Cerebellar nuclear complex (tissue), 1 donor: ENCODE data around the gene STPG4.

ENCODE experiments used
- DNase-seq, 2 experiments: peaks; one replicate each; lab custom pipeline; 2025; lab: John Stamatoyannopoulos, UW

The STPG4 gene

DNA sequence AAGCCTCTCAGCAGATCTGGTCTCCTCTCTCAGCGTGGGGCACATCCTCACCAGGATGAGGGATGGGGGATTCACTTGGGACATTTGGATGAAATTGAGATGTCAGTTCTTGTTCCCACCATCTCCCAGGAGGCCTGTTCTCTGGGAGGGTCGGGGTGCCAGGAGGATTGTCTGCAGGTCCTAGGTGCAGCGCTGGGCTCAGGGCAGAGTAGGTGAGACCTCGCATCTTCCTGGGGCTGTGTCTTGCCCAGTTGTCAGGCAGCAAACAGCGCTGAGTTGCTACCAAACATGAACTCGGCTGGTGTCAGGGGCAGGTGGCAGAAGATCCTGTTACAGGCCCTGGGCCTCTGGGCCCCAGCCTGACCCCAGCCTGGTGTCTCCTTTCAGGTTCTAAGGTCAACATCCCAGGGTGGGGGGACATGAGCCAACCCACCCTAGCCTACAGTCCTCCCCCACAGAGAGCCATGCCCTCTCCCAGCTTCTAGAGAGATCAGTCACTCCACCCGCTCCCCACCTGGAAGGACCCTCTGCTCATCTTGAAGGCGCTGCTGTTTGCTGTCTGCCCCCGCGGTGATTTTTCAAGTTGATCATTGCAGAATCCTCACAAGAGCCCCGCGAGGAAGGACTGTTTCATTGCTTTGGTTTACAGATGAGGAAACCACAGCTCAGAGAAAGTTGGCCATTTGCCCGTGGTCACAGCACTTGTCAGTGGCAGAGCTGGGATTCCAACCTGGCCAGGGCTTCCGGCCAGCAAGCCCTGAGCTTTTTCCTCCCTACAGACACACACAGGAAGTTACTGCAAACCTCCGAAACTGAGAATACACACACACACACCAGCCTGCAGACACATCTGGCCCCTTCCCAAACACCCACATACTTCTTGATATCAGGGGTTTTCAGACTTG is 83.9 kb downstream of the STPG4 start:
- no peak for DNase-seq

DNA sequence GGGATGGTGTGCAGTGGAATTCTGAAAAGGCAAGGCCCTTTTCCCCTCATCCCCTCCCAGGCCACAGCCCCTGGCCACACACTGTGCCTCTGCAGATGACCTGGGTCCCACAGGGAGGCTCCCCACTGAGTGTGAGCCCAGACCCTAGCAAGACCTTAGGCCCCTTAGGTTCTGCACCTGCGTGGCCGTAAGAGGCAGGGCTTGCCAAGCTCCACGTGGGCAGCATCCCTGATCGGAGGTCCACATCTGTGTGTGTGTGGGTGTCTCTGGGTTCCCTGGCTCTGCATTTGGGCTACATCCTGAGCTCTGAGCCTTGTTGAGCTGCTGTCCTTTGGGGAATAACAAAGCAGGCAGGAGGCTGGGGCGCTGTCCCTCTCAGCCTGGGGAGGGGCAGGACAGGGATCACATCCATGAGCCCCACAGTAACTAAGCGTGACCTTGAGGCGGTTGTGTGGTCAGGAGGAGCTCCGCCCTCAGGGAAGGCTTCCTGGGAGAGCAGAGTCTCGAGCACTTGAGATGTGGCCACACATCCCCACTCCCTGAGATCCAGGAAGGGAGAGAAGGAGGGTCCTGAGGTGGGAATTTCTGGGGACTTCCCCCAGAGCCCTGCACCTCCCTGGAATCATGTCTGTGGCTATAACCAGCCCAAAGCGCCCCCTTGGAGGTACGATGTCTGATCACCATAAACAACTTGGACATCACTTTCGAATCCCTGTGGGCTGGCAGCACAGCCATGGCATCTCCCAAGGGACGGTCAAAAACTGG is 84.8 kb downstream of the STPG4 start:
- DNase-seq, result no peak

- no peak for DNase-seq
Measured at GRCh38 chr2:47069628-47070154, 85.4 kb downstream of the STPG4 start.

- DNase-seq, result no peak
Measured at GRCh38 chr2:47068981-47069627, 86.0 kb downstream of the STPG4 start.

DNA sequence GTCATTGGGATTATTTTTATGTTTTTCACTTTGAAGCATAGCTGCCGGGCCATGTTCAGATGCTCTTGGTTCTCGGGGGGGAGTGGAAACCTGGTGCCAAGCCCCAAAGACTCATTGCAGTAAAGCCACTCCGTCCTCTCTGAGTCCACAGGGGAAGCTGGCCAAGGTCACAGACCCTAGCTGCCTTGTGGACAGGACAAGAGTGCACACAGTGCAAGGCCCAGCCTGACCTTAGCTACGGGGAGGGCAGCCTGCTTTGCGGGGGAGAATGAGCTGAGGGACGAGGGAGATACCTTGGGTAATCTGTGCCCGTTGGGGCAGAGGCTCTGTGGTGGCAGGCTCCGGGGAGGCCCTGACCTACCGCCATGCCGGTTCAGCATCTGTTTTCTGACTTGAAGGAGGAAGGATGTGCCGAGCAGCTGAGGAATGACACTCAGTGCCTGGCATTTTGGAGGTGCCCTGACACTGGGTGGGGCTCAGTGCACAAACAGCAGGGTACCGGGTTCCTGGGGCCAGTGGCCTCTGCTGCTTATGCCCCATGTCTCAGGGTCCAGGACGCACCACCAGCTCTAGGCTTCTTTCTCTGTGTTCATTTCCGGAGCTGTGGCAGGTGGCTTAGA is 87.2 kb downstream of the STPG4 start:
- no peak for DNase-seq

- DNase-seq, result no peak
Measured at GRCh38 chr2:47065771-47066380, 89.2 kb downstream of the STPG4 start.

DNA sequence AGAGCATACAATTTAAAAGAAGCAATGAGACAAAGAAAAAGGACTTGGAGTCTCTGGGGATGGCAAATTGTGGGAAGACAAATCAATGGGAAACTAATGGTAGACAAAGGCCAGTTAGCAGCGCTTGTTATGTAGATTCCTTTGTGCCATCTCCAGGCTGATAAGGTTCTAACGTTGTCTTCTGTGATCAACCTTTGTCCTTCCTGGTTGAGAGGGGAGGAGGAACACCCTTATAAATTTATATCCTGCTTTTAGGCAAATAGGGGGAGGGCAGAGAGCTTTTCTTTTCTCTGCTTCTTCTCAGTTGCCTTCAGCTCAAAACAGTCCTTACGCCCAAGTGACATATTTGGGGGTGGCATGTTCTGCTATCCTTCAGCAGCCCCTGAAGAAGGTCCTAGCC is 89.8 kb downstream of the STPG4 start:
- DNase-seq, result no peak

DNA sequence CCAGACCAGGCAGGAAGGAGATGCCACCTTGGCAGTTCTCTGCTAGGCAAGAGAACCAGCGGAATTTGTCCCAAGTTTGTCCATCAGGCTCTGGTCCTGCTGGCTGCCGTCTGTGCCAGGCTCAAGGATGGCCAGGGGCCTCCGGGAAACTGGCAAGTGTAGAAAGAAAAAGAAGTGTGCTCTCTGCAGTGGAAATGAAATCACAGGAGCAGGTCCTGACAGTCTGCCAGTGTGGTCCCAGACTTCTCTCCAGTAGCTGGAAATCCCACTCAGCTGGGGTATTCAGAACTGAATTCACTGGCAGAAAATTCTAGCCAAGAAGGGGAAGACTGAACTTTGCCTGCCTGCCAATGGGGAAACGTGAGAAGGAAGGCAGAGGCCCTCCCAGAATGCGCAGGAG is 91.0 kb downstream of the STPG4 start:
- DNase-seq, result no peak

DNA sequence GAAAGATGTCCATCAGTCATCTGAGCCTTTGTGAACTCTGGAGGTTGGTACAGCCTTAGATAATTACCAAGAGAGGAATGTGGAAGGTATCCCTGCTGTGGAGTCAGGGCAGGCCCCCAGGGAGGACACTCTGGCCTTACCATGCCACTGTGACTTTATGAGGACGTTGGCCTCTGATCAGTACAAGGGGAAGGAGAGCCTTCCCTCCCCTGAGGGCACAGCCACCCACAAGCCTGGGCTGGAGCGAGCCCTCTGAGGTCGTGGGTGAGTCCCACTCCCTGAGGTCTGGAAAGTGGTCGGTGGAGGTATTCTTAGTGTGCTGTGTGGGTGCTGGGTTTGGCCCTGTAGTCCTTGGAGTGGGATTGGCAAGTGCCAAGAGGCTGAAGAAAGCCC is 91.6 kb downstream of the STPG4 start:
- DNase-seq, result no peak

DNA sequence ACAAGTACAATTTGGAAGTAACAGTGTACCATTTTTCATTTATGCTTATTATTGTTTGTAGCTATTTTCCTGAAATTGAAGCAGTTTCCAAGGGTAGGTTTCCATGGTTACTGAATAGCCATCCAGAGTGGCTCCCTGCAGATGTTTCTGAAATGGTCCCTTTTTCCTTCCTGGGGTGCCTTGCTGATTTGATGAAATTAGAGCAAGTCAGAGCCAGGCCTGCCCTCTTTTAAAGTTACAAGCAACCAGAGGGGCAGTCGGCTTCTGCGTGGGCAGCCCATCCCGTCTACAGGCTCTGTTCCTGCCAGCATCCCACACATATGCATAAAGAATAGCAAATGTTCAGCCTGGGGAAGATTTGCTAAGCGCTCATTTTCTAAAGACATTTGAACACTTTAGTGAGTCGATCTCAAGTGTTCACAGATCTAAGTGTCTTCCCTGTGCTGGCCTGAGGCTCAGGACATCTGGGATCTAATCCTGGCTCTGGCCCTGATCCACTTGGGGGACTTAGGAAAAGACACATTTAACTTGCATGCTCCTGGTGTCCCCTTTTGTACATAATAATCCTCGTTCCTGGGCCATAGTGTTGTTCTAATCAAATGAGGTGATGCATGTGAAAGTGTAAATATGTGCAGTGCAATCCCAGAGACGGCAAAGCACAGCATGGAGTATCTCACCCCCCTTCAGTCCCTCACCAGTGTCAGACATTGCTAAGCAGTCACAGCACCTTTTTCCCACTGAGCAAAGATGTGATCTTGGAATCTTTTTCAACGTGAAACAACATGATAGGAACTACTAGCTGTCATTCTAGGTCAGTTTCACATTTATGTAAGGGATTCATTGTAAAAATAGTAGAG is 92.2 kb downstream of the STPG4 start:
- DNase-seq, result no peak

GRCh38 chr2:47061944-47062678 is 93.0 kb downstream of the STPG4 start:
- DNase-seq, result no peak

DNA sequence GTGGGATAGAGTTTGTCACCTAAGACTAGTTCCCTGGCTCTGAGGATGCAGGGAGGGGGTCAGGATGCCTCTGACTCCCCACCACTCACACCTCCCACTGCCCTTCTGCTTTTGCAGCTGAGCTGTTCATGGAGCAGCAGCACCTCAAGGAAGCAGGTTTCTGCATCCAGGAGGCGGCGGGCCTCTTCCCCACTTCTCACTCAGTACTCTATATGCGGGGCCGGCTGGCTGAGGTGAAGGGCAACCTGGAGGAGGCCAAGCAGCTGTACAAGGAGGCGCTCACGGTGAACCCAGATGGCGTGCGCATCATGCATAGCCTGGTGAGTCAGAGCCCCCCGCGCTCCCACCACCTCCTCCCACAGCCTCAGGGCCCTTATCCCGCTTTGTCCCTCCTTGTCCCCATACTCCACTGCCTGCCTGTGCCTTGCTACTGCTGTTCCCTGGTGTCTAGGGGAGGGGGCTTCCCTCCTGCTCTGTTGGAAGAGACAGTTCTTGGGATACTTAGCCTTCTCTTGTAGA is 94.4 kb downstream of the STPG4 start:
- DNase-seq, result no peak

GRCh38 chr2:47058003-47058931 is 96.8 kb downstream of the STPG4 start:
- no peak for DNase-seq

GRCh38 chr2:47057687-47058002 is 97.5 kb downstream of the STPG4 start:
- DNase-seq, result no peak

DNA sequence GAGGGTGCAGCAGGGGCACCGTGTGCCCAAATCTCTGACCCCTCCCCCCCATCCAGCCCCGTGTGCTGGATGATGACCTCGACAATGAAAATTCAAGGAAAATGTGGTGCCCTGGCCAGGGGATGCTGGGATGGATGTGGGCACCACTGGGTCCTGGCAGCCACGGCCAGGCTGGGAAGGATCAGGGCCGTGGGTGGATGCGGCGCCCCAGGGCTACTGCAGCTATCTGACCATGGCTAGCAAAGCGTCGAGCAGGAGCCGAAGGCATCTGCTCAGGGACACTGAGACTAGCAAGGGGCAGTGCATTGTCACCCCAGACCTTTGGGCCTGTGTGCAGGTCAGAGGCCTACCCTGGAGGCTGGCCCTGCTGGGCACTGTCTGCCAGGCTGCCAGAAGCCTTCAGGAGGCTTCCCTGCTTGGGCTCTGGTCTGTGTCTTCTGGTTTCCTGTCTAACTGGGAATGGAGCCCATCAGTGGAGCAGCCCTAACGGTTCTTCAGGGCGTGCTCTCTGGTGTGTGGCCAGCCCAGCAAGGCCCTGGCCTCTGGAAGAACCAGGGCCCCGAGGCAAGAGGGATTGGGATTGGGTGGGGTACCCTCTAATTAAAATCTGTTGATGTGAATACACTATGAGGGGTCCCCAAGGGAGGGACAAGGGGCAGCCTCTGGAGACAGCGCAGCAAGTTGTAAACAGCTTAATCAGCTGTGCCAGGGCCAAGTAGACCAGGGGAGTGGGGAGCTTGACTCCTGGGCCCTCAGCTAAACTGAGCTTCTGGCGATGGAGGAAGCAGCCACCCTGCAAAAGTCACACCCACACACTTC is 98.0 kb downstream of the STPG4 start:
- no peak for DNase-seq

- DNase-seq, result no peak
Measured at GRCh38 chr2:47056374-47056773, 98.7 kb downstream of the STPG4 start.

- no peak for DNase-seq
Measured at GRCh38 chr2:47054868-47055267, 100.2 kb downstream of the STPG4 start.

DNA sequence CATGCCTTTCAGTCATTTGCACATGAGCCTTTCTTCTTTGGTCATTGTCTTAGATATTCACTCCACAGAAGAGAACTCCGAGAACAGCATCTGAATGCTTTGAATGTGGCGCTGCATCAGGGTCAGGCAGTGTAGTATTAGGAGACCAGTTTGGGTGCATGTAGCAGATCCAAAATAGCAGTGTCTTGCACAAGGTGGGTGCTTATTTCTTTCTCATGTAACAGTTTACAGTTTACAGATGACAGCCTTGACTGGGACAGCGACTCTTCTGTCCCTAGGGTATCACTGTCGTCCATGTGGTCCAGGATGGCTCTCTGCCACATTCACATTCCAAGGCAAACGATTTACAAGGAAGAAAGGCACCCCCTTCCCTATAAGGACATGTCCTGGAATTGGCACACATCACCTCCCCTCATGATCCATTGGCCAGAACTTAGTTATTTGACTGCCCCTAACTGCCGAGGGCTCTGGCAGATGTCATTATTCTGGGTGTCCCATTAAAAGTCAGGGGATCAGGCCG is 101.0 kb downstream of the STPG4 start:
- no peak for DNase-seq
